Small intestine (tissue), 7 donors: Measurements from ENCODE around the gene FTO. TPM values are rescaled to one million over a fixed set of nuclear protein-coding genes. Genes with fewer than 3 reads are reported as not detected.

Experiments
- DNase-seq, 2 donors: peaks; one replicate each; pipeline versions ENCODE4 v3.0.0 to v3.0.0-alpha.2; 2013
- FAIRE-seq: peaks from 2 replicates; lab custom pipeline; 2012; peaks lifted over from hg19 to GRCh38; lab: Jason Lieb, UNC
- H3K27ac ChIP-seq, 3 donors: one replicate each; pipeline ENCODE4 v1.5.1; 2013; ENCODE audit warnings: low read length in 2 of 3, mild to moderate bottlenecking in 2 of 3, control low read depth in 1 of 3, inconsistent platforms in 1 of 3, low read depth in 1 of 3, moderate library complexity in 1 of 3
- H3K27me3 ChIP-seq, 3 donors: one replicate each; pipeline ENCODE4 v1.6.1; 2013; ENCODE audit warnings: low read length in 3 of 3, inconsistent platforms in 1 of 3; ENCODE audit not compliant: control insufficient read depth in 3 of 3, insufficient read depth in 3 of 3
- H3K36me3 ChIP-seq, 3 donors: one replicate each; pipeline ENCODE4 v1.6.1; 2013; ENCODE audit warnings: low read length in 3 of 3, inconsistent platforms in 1 of 3, low read depth in 1 of 3, mild to moderate bottlenecking in 1 of 3, moderate library complexity in 1 of 3; ENCODE audit not compliant: control insufficient read depth in 3 of 3, insufficient read depth in 2 of 3
- H3K4me1 ChIP-seq, 3 donors: one replicate each; pipeline ENCODE4 v1.6.1; 2013; ENCODE audit warnings: low read length in 2 of 3, inconsistent platforms in 1 of 3, low read depth in 1 of 3, mild to moderate bottlenecking in 1 of 3, moderate library complexity in 1 of 3; ENCODE audit not compliant: control insufficient read depth in 3 of 3, insufficient read depth in 2 of 3
- H3K4me3 ChIP-seq, 3 donors: one replicate each; pipeline ENCODE4 v1.5.1; 2013; ENCODE audit warnings: low read length in 3 of 3, control low read depth in 1 of 3, inconsistent platforms in 1 of 3, low read depth in 1 of 3, mild to moderate bottlenecking in 1 of 3, moderate library complexity in 1 of 3
- H3K9me3 ChIP-seq, 2 donors: one replicate each; pipeline ENCODE4 v1.6.1; 2013; ENCODE audit warnings: low read depth in 1 of 2, low read length in 1 of 2; ENCODE audit not compliant: control insufficient read depth in 2 of 2, insufficient read depth in 1 of 2
- WGBS, 3 donors: extraction: QIAGEN DNeasy Blood & Tissue Kit; methylation state at CpG; one replicate each; pipeline ENCODE4 v1.1.7; 2013; 5-methylcytosine and 5-hydroxymethylcytosine counted together
- polyA plus RNA-seq, 4 donors: library from polyadenylated mRNA; stranded (reverse) in 3 of 4; unstranded in 1 of 4; fragments of 200-250 nt in 3 of 4; fragments of 120-200 nt in 1 of 4; gene quantifications; one replicate each; pipeline versions ENCODE4 v1.2.1 to v1.2.3, GENCODE V29; 2013
- donor health status: healthy with polysubstance abuse.
- donor health status: control.
- donor health status: control.
- donor health status: Bipolar disorder and iron deficiency.
- donor health status: healthy.

The FTO gene
- polyA plus RNA-seq, 4 donors: 5.4 to 36.8 (median 12.2) TPM

DNA sequence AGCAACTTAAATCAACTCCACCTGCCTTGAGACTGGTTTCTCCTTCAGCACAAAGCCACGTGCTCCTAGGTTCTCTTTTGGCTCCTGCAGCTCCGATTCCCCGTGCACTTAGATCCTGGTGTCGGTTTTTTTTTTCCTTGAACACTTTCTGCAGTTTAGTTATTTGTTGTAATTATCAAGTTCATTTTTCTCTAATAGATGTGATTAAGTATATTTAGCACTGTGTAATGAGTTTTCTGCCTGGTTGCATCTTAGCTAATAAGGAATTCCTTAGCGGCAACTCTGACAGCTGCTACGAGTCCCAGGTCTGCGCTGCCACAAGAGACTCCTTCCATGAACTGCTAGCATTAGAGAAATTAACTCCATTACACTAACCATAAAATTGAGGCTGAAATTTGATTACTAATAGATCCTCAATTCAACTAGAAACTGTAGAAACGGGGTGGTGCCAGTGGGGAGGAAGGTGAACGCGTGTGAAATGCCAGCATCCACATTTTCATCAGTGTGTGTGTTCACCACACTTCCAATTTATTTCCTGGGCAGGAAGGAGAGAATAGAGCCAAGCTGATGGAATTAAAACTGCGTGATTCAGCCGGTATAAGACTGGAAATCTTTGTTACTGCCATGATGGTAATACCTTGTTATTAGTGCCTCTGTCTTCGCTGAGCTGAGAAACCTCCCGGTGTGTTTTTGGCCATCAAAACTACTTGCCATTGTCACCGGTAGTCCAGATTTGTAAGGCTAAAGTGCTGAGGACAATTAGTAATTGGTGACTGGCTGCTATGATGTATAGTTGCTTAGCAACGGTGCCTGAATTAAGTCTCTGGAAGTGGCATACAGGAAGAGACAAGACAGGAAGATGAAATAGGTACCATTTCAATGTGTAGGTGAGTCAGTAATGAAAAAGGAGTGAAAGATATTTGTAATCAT is 350.2 kb downstream of the FTO start:
- H3K36me3 ChIP-seq: peaks cover 0 to 2% (median 0%) of the 10 kb centered on the region in 3 donors
- peaks cover 0 to 5% of the 10 kb centered on the region in 2 donors for H3K9me3 ChIP-seq
- H3K27me3 ChIP-seq: no peaks in the 10 kb centered on the region
- H3K4me3 ChIP-seq: no peak overlapping the region
- H3K4me1 ChIP-seq: no peaks in the 10 kb centered on the region
- FAIRE-seq (no peak), DNase-seq (no peak)
- 91 to 96% (median 95%) methylated on average over 16 of the region's 16 CpGs for WGBS, 3 donors
- H3K27ac ChIP-seq: no peak overlapping the region

DNA sequence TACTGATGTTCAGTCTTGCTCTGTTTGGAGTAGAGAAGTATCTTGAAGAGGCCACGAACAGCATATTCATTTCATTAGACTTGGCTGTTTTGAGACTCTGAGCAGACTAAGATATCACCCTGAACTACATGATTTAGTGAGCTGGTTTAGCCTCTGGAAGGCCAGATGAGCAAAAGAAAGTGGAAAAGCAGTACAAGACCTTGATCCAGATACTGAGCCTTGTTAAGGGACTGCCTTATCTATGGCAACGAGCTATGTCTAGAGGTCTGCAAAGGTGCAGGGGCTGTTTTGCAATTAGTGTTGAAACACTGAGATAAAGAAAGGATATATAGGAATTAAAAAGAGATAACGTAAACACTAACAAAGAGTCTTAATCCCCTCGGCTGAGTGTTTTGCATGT is 351.2 kb downstream of the FTO start:
- DNase-seq (no peak), FAIRE-seq (no peak)
- Histone ChIP-seq H3K4me3 (no peak overlapping the region), H3K4me1 (no peaks in the 10 kb centered on the region), H3K27me3 (no peaks in the 10 kb centered on the region), H3K27ac (no peak overlapping the region), H3K36me3 (peaks cover 0 to 2% (median 0%) of the 10 kb centered on the region in 3 donors), H3K9me3 (peaks cover 0 to 5% of the 10 kb centered on the region in 2 donors)
- WGBS, 3 donors: 77 to 81% (median 77%) methylated on average over 4 of the region's 4 CpGs

DNA sequence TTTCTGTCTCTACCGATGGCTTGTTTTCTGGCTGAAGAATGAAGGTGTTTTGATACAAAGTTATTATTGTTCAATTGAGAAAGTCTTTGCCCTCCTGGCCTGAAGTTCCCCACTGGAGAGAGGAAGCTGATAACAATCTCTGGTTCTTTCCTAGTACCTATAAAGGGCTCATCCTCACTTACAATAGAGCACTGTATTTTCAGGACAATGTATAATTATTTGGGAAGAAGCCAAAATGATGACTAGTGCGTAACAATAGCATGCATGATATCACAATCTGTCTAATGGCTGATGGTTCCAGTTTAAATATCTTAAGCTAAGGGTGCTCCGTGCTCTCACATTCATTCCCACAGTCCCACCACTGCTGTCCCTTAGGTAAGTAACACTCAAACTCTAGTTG is 351.9 kb downstream of the FTO start:
- H3K9me3 ChIP-seq: peaks cover 0 to 5% of the 10 kb centered on the region in 2 donors
- FAIRE-seq: no peak

DNA sequence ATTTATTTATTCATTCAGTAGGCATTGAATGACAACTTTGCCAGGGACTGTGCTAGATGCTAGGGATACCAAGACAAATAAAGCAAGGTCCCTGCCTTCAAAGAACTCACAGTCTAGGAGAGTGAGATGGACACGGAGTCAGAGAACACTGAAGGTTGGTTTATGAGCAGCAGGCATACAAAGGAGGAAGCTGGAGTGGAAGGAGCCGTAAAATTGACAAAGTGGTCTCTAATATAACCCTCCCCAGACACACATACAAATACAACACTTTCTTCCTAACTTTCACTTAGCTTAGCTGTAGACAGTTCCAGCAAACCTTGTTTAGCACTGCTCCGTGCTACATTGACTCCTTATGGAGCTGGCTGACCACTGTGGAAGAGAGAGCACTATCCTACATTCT is 353.0 kb downstream of the FTO start:
- Histone ChIP-seq H3K27ac (no peak overlapping the region), H3K27me3 (no peaks in the 10 kb centered on the region), H3K4me3 (no peak overlapping the region), H3K4me1 (no peaks in the 10 kb centered on the region), H3K36me3 (peaks cover 0 to 2% (median 0%) of the 10 kb centered on the region in 3 donors), H3K9me3 (peaks cover 0 to 5% of the 10 kb centered on the region in 2 donors)
- WGBS, 3 donors: 89 to 93% (median 90%) methylated on average over 3 of the region's 3 CpGs
- FAIRE-seq (no peak), DNase-seq (no peak)

More for the DNA sequence above, 351.9 kb downstream of the FTO start:
- Histone ChIP-seq H3K27me3 (no peaks in the 10 kb centered on the region), H3K27ac (no peak overlapping the region), H3K36me3 (peaks cover 0 to 2% (median 0%) of the 10 kb centered on the region in 3 donors), H3K4me3 (no peak overlapping the region), H3K4me1 (no peaks in the 10 kb centered on the region)
- no peak for DNase-seq
- WGBS, 3 donors: 83 to 92% (median 91%) methylated on average over 3 of the region's 3 CpGs

DNA sequence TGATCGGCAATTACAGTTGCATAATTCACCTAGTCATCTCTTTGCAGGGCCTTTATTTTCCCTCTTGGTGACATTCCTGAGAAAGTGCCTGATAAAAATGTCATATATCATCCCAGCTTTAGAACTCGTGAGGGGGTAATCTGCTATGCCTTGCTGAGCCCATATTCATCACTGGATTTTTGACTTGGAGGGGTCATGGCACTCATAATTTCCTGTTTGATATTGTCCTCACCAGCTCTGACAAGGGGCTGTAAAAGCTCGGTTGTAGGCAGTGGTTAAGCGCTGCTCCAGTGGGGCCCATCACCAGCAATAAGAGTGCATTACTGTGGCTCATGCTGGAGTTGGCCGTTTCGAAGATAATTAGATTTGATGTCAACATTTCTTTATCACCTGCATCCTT is 355.4 kb downstream of the FTO start:
- Histone ChIP-seq H3K4me1 (no peaks in the 10 kb centered on the region), H3K27me3 (no peaks in the 10 kb centered on the region), H3K9me3 (peaks cover 0 to 5% of the 10 kb centered on the region in 2 donors), H3K27ac (no peak overlapping the region), H3K36me3 (peaks cover 0 to 2% (median 0%) of the 10 kb centered on the region in 3 donors), H3K4me3 (no peak overlapping the region)
- WGBS, 3 donors: 82 to 92% (median 82%) methylated on average over 6 of the region's 6 CpGs
- FAIRE-seq (no peak), DNase-seq (peak in 1 of 2 donors; percentile 45)

DNA sequence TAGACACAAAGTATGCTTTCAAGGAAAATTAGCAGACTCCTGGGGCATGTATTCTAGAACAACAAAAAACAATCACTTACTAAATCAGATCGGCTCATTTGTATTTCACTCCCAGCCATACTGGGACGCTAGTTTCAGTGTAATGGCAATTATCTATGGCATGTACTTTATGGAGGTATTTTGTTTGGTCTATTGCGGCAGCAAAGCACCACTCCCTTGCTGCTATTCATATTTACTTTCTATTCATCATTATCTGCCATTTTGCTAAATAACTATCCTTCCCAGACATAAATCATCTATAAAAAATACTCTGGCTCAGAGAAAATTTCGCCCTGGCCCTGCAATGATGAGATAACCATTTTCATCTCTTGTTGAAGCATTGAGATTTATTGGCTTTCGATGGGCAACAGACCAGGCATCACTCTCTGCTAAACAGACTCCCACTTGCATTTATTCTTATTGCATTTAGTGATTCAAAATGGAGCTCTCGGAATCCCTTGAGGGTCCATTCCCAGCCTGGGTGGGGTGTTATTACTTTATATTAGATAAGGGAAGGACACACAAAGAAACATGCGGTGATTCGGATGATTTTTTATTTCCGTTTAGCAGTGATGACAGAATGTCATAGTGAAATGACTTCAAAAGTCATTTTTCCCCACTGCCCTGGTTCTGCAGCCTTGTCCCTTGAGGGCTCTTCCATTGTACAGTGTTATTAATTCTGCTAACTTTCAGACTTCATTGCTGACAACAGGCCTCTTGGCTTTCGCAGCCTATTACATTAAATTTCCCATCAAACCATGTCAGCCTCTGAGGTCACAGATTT is 356.9 kb downstream of the FTO start:
- Histone ChIP-seq H3K4me1 (no peaks in the 10 kb centered on the region), H3K27me3 (no peaks in the 10 kb centered on the region), H3K36me3 (peaks cover 0 to 2% (median 0%) of the 10 kb centered on the region in 3 donors), H3K27ac (no peak overlapping the region), H3K9me3 (peaks cover 0 to 5% of the 10 kb centered on the region in 2 donors), H3K4me3 (no peak overlapping the region)
- WGBS, 3 donors: 86 to 96% (median 90%) methylated on average over 10 of the region's 10 CpGs
- DNase-seq (no peak), FAIRE-seq (no peak)

DNA sequence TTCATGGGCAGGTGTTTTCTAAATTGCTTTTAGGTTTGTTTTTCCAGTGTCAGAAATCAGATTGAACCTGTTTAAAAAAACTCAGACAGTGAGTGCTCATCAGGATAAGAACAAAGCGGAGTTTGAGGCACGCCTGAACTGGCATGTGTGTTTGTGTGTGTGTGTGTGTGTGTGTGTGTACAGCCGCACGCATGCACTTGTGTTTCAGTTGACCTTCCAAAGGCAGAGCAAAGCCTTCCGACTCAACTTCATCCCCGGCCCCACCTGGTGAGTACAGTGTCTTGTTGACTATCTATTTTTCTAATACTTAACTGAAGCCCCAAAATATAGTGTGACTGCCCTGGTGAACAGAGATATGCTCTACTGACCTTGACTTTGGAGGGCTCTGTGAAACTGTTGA is 357.5 kb downstream of the FTO start:
- Histone ChIP-seq H3K9me3 (peaks cover 0 to 1% of the 10 kb centered on the region in 2 donors), H3K4me1 (no peaks in the 10 kb centered on the region), H3K27ac (no peak overlapping the region), H3K27me3 (no peaks in the 10 kb centered on the region), H3K4me3 (no peak overlapping the region), H3K36me3 (peaks cover 0 to 2% (median 0%) of the 10 kb centered on the region in 3 donors)
- 96 to 97% (median 96%) methylated on average over 6 of the region's 6 CpGs for WGBS, 3 donors
- FAIRE-seq: no peak
- no peak for DNase-seq
